ENCODE results near the gene INTS11. TPM values are rescaled to one million over a fixed set of nuclear protein-coding genes. Genes with fewer than 3 reads are reported as not detected.

INTS11 gene
- polyA plus RNA-seq, 2 of the 4 experiments (the other 2 are of a cell fraction) = 41.9 to 62.9 TPM

DNA sequence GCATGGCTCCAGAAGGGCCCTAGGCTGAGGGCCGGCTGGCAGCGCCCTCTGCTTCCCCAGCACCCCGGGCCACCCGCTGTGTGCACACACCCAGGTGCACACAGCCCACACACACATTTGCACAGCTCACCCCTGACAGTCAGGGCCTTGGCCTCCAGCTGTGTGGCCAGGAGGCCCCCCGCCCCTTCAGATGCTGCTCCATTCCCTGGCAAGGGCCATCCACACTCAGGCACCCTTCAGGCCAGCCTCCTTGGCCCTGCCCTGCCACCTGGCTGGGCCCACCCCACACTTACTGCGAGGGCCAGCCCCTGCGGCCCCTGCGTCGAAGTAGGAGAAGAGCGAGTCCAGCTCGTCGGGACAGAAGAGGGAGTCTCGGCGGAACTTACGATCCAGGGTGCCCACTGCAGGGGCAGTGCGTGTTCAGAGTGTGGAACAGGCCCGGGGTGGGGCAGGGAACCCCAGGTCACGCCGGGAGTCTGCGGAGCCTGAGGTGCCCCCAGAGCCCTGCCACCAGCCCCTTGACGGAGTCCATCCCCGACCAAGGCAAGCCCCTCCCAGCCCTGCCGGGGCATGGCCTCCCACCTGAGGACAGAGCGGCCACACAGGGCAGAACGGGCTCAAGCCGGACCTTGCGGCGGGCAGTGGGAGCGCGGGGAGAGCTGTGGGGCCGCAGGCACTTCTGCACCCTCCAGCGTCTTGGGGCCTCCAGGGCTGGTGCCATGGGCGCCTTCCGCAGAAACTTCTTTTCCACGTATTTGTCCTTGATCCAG, 29.1 kb downstream of the INTS11 start:
- DNase-seq (ENCODE audit: low read depth in 1 of 2, low spot score in 1 of 2) = no peak
- ATAC-seq = no peak
- Histone ChIP-seq H3K4me2 (no peak overlapping the region), H3K4me1 (no peaks in the 10 kb centered on the region), H3K9me3 (no peaks in the 10 kb centered on the region), H3K4me3 (no peak overlapping the region), H3K27ac (no peak overlapping the region)
- ChIA-PET CTCF (interaction anchor here (0.8 to 3.7 kb wide), 2 partner anchors 10 to 173 kb away, joined by 3 to 17 read pairs; no protein-coding TSS in a partner anchor), POLR2A (no interaction called here)
- WGBS (ENCODE audit: missing lambda C conversion rate) = 94% methylated on average over 15 of the region's 35 CpGs
- no peak for FAIRE-seq
- TF ChIP-seq, protein P1, sequence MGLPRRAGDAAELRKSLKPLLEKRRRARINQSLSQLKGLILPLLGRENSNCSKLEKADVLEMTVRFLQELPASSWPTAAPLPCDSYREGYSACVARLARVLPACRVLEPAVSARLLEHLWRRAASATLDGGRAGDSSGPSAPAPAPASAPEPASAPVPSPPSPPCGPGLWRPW (IDR thresholded peaks at IDR 0.05) = no peak
- TF ChIP-seq, protein P2, sequence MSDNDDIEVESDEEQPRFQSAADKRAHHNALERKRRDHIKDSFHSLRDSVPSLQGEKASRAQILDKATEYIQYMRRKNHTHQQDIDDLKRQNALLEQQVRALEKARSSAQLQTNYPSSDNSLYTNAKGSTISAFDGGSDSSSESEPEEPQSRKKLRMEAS (IDR thresholded peaks at IDR 0.05) = no peak
- no peak for TF ChIP-seq CBX2 (IDR thresholded peaks at IDR 0.05; ENCODE audit: borderline replicate concordance, low read depth)
- no peak for TF ChIP-seq RCOR1 (IDR thresholded peaks at IDR 0.05; ENCODE audit: low read depth, low read length)
- TF ChIP-seq ZFP36 (IDR thresholded peaks at IDR 0.05; ENCODE audit: borderline replicate concordance, partially characterized antibody) = no peak
- no peak for TF ChIP-seq JUNB (IDR thresholded peaks at IDR 0.05)
- TF ChIP-seq NFE2L2 (conservative IDR thresholded peaks at IDR 0.05; ENCODE audit: low read length) = no peak
- no peak for TF ChIP-seq FOXS1 (CRISPR knock-in tag; IDR thresholded peaks at IDR 0.05)
- TF ChIP-seq, protein P3, sequence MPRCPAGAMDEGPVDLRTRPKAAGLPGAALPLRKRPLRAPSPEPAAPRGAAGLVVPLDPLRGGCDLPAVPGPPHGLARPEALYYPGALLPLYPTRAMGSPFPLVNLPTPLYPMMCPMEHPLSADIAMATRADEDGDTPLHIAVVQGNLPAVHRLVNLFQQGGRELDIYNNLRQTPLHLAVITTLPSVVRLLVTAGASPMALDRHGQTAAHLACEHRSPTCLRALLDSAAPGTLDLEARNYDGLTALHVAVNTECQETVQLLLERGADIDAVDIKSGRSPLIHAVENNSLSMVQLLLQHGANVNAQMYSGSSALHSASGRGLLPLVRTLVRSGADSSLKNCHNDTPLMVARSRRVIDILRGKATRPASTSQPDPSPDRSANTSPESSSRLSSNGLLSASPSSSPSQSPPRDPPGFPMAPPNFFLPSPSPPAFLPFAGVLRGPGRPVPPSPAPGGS (IDR thresholded peaks at IDR 0.05) = no peak
- TF ChIP-seq RARB (CRISPR knock-in tag; IDR thresholded peaks at IDR 0.05) = no peak
- TF ChIP-seq ZNF302 (CRISPR knock-in tag; IDR thresholded peaks at IDR 0.05) = no peak
- TF ChIP-seq PHF8 (IDR thresholded peaks at IDR 0.05; ENCODE audit: borderline replicate concordance, low read depth) = no peak
- TF ChIP-seq NPAS2 (CRISPR knock-in tag; IDR thresholded peaks at IDR 0.05; ENCODE audit: borderline replicate concordance) = no peak
- TF ChIP-seq, protein P4, sequence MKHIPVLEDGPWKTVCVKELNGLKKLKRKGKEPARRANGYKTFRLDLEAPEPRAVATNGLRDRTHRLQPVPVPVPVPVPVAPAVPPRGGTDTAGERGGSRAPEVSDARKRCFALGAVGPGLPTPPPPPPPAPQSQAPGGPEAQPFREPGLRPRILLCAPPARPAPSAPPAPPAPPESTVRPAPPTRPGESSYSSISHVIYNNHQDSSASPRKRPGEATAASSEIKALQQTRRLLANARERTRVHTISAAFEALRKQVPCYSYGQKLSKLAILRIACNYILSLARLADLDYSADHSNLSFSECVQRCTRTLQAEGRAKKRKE (CRISPR knock-in tag; IDR thresholded peaks at IDR 0.05; ENCODE audit: low read depth) = no peak
- no peak for TF ChIP-seq TP53 (CRISPR knock-in tag; IDR thresholded peaks at IDR 0.05)
- no peak for TF ChIP-seq RFX5 (IDR thresholded peaks at IDR 0.05)

DNA sequence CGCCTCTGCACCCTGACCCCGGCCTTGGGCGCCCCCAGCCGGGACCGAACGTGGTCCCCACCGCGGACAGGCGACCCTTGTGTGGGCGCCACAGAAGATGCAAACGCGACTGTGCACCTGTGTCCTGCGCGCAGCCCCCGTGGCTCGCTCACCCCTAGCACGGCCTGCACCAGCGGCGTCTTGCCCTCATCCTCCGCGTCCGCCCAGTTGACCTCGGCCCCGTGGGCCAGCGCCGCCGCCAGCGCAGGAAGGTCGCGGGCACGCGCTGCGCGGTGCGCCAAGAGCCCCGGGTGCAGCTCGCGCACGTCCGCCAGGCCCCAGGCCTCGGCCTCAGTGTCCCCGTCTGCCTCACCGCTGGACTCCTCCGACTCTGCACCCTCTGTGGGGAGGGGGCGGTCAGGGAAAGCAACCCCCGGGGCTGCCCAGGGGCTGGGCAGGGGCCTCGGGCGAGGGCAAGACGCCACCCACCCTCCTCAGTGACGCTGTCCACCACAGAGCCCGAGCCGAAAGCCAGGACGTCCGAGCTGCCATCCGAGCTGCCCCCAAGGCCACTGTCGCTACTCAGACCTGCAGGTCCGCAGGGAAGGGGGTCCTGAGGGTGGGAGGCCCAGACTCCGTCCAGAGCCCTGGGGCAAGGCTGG, 30.1 kb downstream of the INTS11 start:
- H3K4me1 ChIP-seq = no peaks in the 10 kb centered on the region
- no peaks in the 10 kb centered on the region for H3K9me3 ChIP-seq
- no CpG with 5 or more reads among the region's 58 CpGs for WGBS (ENCODE audit: missing lambda C conversion rate)

More for the DNA sequence above, 30.1 kb downstream of the INTS11 start:
- Histone ChIP-seq H3K4me2 (no peak overlapping the region), H3K27ac (no peak overlapping the region), H3K4me3 (no peak overlapping the region)
- FAIRE-seq = no peak
- ChIA-PET POLR2A (no interaction called here), CTCF (interaction anchor here (3.7 kb wide), 1 partner anchor 172 kb away, joined by 17 read pairs; no protein-coding TSS in a partner anchor)
- no peak for DNase-seq (ENCODE audit: low read depth in 1 of 2, low spot score in 1 of 2)
- no peak for TF ChIP-seq CBX8 (IDR thresholded peaks at IDR 0.05)
- TF ChIP-seq CHD2 (IDR thresholded peaks at IDR 0.05; ENCODE audit: low read length, partially characterized antibody) = no peak
- no peak for TF ChIP-seq CBX2 (IDR thresholded peaks at IDR 0.05; ENCODE audit: borderline replicate concordance, low read depth)
- TF ChIP-seq FOSB (CRISPR knock-in tag; IDR thresholded peaks at IDR 0.05) = no peak
- TF ChIP-seq RFX5 (IDR thresholded peaks at IDR 0.05) = no peak
- no peak for ATAC-seq

Data from A549 (cell line).